HG03571 (cell line): Measurements from ENCODE around the gene CDK9.

Experiments used
- ATAC-seq: cut with Tn5 transposase; IDR thresholded peaks from one replicate; pipeline ENCODE4 v1.9.1; 2021; ENCODE audit not compliant: unreplicated experiment

CDK9 gene

GRCh38 chr9:127761061-127761460 is 24.8 kb upstream of the CDK9 start:
- ATAC-seq: no peak

- no peak for ATAC-seq
Measured at GRCh38 chr9:127761491-127761956, 24.3 kb upstream of the CDK9 start.

GRCh38 chr9:127762111-127762676 is 23.6 kb upstream of the CDK9 start:
- ATAC-seq: no peak

- ATAC-seq: no peak
Measured at GRCh38 chr9:127763918-127764384, 21.9 kb upstream of the CDK9 start.

GRCh38 chr9:127765418-127765817 is 20.4 kb upstream of the CDK9 start:
- no peak for ATAC-seq

GRCh38 chr9:127767410-127767809 is 18.4 kb upstream of the CDK9 start:
- ATAC-seq: no peak

GRCh38 chr9:127767909-127768331 is 17.9 kb upstream of the CDK9 start:
- ATAC-seq: no peak

GRCh38 chr9:127768698-127769097 is 17.1 kb upstream of the CDK9 start:
- ATAC-seq: no peak

GRCh38 chr9:127769101-127769500 is 16.7 kb upstream of the CDK9 start:
- ATAC-seq: no peak

- ATAC-seq: no peak
Measured at GRCh38 chr9:127769929-127770582, 15.8 kb upstream of the CDK9 start.

- ATAC-seq: no peak
Measured at GRCh38 chr9:127770583-127770904, 15.3 kb upstream of the CDK9 start.

- peak; percentile 83 for ATAC-seq
Measured at GRCh38 chr9:127770905-127771569, 14.8 kb upstream of the CDK9 start.

- ATAC-seq: no peak
Measured at GRCh38 chr9:127771570-127772189, 14.2 kb upstream of the CDK9 start.

- no peak for ATAC-seq
Measured at GRCh38 chr9:127772603-127773002, 13.2 kb upstream of the CDK9 start.

- ATAC-seq: no peak
Measured at GRCh38 chr9:127773272-127773671, 12.6 kb upstream of the CDK9 start.

GRCh38 chr9:127773981-127774380 is 11.9 kb upstream of the CDK9 start:
- ATAC-seq: no peak

GRCh38 chr9:127776195-127776923 is 9.5 kb upstream of the CDK9 start:
- no peak for ATAC-seq

GRCh38 chr9:127776924-127777289 is 8.9 kb upstream of the CDK9 start:
- no peak for ATAC-seq

GRCh38 chr9:127777368-127777980 is 8.4 kb upstream of the CDK9 start:
- ATAC-seq: no peak

GRCh38 chr9:127778280-127779135 is 7.3 kb upstream of the CDK9 start, which contains the start of gene SH2D3C:
Gene SH2D3C, minus strand, starts transcription at chr9:127778666. Its CDS starts 39 bp downstream, at chr9:127778627.
- no peak for ATAC-seq
